Endodermal cell (in vitro differentiated cells): ENCODE measurements around the gene LRP3. TPM values are rescaled to one million over a fixed set of nuclear protein-coding genes. Genes with fewer than 3 reads are reported as not detected.
A peak's percentile ranks its signal among the peaks of the same experiment; 100 is the strongest.

Experiments
- DNase-seq: peaks from one replicate; pipeline ENCODE4 v3.0.0-alpha.2; 2017
- H3K27ac ChIP-seq: 2 replicates; pipeline ENCODE4 v1.5.1; 2013; ENCODE audit warnings: mild to moderate bottlenecking, low read depth, low read length, moderate library complexity
- H3K27me3 ChIP-seq: 2 replicates; pipeline ENCODE4 v1.6.1; 2013; ENCODE audit warnings: mild to moderate bottlenecking, low read length, moderate library complexity; ENCODE audit not compliant: insufficient read depth, control insufficient read depth, poor library complexity, severe bottlenecking
- H3K36me3 ChIP-seq: 2 replicates; pipeline ENCODE4 v1.7.0; 2013; ENCODE audit warnings: mild to moderate bottlenecking, low read length, moderate library complexity; ENCODE audit not compliant: control insufficient read depth, insufficient read depth
- H3K4me1 ChIP-seq: one replicate; pipeline ENCODE4 v1.7.0; 2013; ENCODE audit warnings: low read length; ENCODE audit not compliant: control insufficient read depth, insufficient read depth
- H3K4me3 ChIP-seq: 2 replicates; pipeline ENCODE4 v1.5.1; 2013; ENCODE audit warnings: mild to moderate bottlenecking, low read length, moderate library complexity
- H3K9ac ChIP-seq: 2 replicates; pipeline ENCODE4 v1.6.1; 2013; ENCODE audit warnings: mild to moderate bottlenecking, low read length, moderate library complexity; ENCODE audit not compliant: poor library complexity, severe bottlenecking; ENCODE audit errors: extremely low read depth
- H3K9me3 ChIP-seq: 2 replicates; pipeline ENCODE4 v1.6.1; 2013; ENCODE audit warnings: mild to moderate bottlenecking, low read length, moderate library complexity; ENCODE audit not compliant: control insufficient read depth
- H3K27ac Mint-ChIP-seq: 2 replicates; pipeline ENCODE4 v1.8.0; 2020; ENCODE audit warnings: mixed read lengths
- H3K27me3 Mint-ChIP-seq: 2 replicates; pipeline ENCODE4 v1.8.0; 2021; ENCODE audit warnings: mild to moderate bottlenecking, mixed read lengths; ENCODE audit not compliant: insufficient read depth
- H3K36me3 Mint-ChIP-seq: 2 replicates; pipeline ENCODE4 v1.8.0; 2020; ENCODE audit warnings: low read depth, mixed read lengths
- H3K4me1 Mint-ChIP-seq: 2 replicates; pipeline ENCODE4 v1.8.0; 2020; ENCODE audit warnings: mixed read lengths
- H3K4me3 Mint-ChIP-seq: 2 replicates; pipeline ENCODE4 v1.8.0; 2020; ENCODE audit warnings: mild to moderate bottlenecking, moderate library complexity, mixed read lengths
- H3K9me3 Mint-ChIP-seq: 2 replicates; pipeline ENCODE4 v1.8.0; 2020; ENCODE audit warnings: mild to moderate bottlenecking, mixed read lengths
- CTCF ChIP-seq: fragments of 200-600 bp; sonication (generic); conservative IDR thresholded peaks from 2 replicates; pipeline ENCODE4 v1.5.0; 2021; ENCODE audit warnings: antibody characterized with exemption, mild to moderate bottlenecking
- WGBS, 2 experiments: methylation state at CpG; one replicate each; pipeline versions ENCODE4 v1.1.5 to v1.1.7; 2013; ENCODE audit warnings: missing lambda C conversion rate in 2 of 2, mixed read lengths in 1 of 2; ENCODE audit not compliant: insufficient coverage in 1 of 2, insufficient read length in 1 of 2; 5-methylcytosine and 5-hydroxymethylcytosine counted together
- total RNA-seq, 2 donors: library from RNA; stranded (reverse); fragmentation: NEBNext Ultra II Directional in 1 of 2; extraction: Animal tissue kit (Norgen Biotek cat#: 25700) in 1 of 2; gene quantifications; 2 replicates in 1 of 2; 3 replicates in 1 of 2; pipeline ENCODE4 v1.2.1, GENCODE V29; 2021

Gene LRP3
- total RNA-seq, 2 donors from 2014 or later = 21.2 to 34.4 TPM

- H3K4me3 Mint-ChIP-seq = peak overlapping the region; percentile 91
- H3K27ac ChIP-seq = no peak overlapping the region
- H3K27me3 ChIP-seq = peaks cover 4% of the 10 kb centered on the region
- H3K9ac ChIP-seq = no peak overlapping the region
- H3K9me3 Mint-ChIP-seq = no peaks in the 10 kb centered on the region
- H3K4me1 Mint-ChIP-seq = peaks cover 14% of the 10 kb centered on the region
- H3K36me3 ChIP-seq = no peaks in the 10 kb centered on the region
- H3K4me3 ChIP-seq = peak overlapping the region; percentile 95
- no peak overlapping the region for H3K27ac Mint-ChIP-seq
- no peaks in the 10 kb centered on the region for H3K9me3 ChIP-seq
- 95 to 96% methylated on average over 9 to 10 of the region's 10 CpGs for WGBS, 2 experiments
- TF ChIP-seq CTCF = no peak
- peaks cover 7% of the 10 kb centered on the region for H3K4me1 ChIP-seq
- H3K36me3 Mint-ChIP-seq = peaks cover 4% of the 10 kb centered on the region
- peak; percentile 46 for DNase-seq
- peaks cover 9% of the 10 kb centered on the region for H3K27me3 Mint-ChIP-seq
Observed at GRCh38 chr19:33175156-33175782, 18.9 kb upstream of the LRP3 start.

GRCh38 chr19:33175886-33176669 is 18.1 kb upstream of the LRP3 start:
- peak overlapping the region; percentile 54 for H3K27ac ChIP-seq
- H3K27ac Mint-ChIP-seq = peak overlapping the region; percentile 95
- peak overlapping the region; percentile 91 for H3K4me3 Mint-ChIP-seq
- H3K9me3 Mint-ChIP-seq = no peaks in the 10 kb centered on the region
- peaks cover 4% of the 10 kb centered on the region for H3K27me3 ChIP-seq
- H3K36me3 Mint-ChIP-seq = peaks cover 4% of the 10 kb centered on the region
- WGBS, 2 experiments = 29 to 30% methylated on average over 22 to 25 of the region's 25 CpGs
- peak overlapping the region; percentile 83 for H3K9ac ChIP-seq
- H3K36me3 ChIP-seq = no peaks in the 10 kb centered on the region
- peak; percentile 48 for DNase-seq
- H3K4me3 ChIP-seq = peak overlapping the region; percentile 95
- peaks cover 9% of the 10 kb centered on the region for H3K27me3 Mint-ChIP-seq
- peaks cover 14% of the 10 kb centered on the region for H3K4me1 Mint-ChIP-seq
- H3K4me1 ChIP-seq = peaks cover 7% of the 10 kb centered on the region
- no peak for TF ChIP-seq CTCF
- no peaks in the 10 kb centered on the region for H3K9me3 ChIP-seq

- peaks cover 9% of the 10 kb centered on the region for H3K27me3 Mint-ChIP-seq
- Histone ChIP-seq H3K27me3 (peaks cover 4% of the 10 kb centered on the region), H3K9ac (peak overlapping the region; percentile 83), H3K4me1 (peaks cover 7% of the 10 kb centered on the region), H3K36me3 (no peaks in the 10 kb centered on the region), H3K4me3 (peak overlapping the region; percentile 95), H3K27ac (peak overlapping the region; percentile 95), H3K9me3 (no peaks in the 10 kb centered on the region)
- 0 to 1% methylated on average over 42 to 65 of the region's 65 CpGs for WGBS, 2 experiments
- peak overlapping the region; percentile 95 for H3K27ac Mint-ChIP-seq
- peak overlapping the region; percentile 91 for H3K4me3 Mint-ChIP-seq
- peak; percentile 55 for TF ChIP-seq CTCF
- H3K36me3 Mint-ChIP-seq = peaks cover 4% of the 10 kb centered on the region
- H3K4me1 Mint-ChIP-seq = peaks cover 14% of the 10 kb centered on the region
- no peaks in the 10 kb centered on the region for H3K9me3 Mint-ChIP-seq
- peak; percentile 99 for DNase-seq
Observed at GRCh38 chr19:33176670-33177416, 17.3 kb upstream of the LRP3 start.
